K562 (cell line): ENCODE data around the gene ING1. TPM values are rescaled to one million over a fixed set of nuclear protein-coding genes. Genes with fewer than 3 reads are reported as not detected.

ENCODE experiments used
- BHLHE40 ChIP-seq: IDR thresholded peaks from 2 replicates; pipeline ENCODE4 v1.6.1; 2011; ENCODE audit warnings: low read length, improper control_type of control experiment
- CEBPZ ChIP-seq: fragments of 150-350 bp; IDR thresholded peaks from 2 replicates; pipeline ENCODE4 v1.6.1; 2014; ENCODE audit warnings: low read depth, mild to moderate bottlenecking, low read length, borderline replicate concordance
- CGGBP1 ChIP-seq: fragments of 250-450 bp; sonication (Bioruptor Pico); IDR thresholded peaks from 2 replicates; pipeline ENCODE4 v1.9.0; 2021; ENCODE audit warnings: mild to moderate bottlenecking
- HDAC1 ChIP-seq, 2 experiments: fragments of 450-650 bp; IDR thresholded peaks; 2 replicates each; pipeline ENCODE4 v1.6.1; 2016 to 2017; ENCODE audit warnings: inconsistent platforms in 1 of 2, mild to moderate bottlenecking in 1 of 2, moderate library complexity in 1 of 2
- IRF1 ChIP-seq: sonication (generic); formaldehyde crosslinking; IDR thresholded peaks from 2 replicates; pipeline ENCODE4 v1.8.0; 2022; ENCODE audit warnings: missing genetic modification reagents, mild to moderate bottlenecking, borderline replicate concordance
- PCBP1 ChIP-seq: fragments of 200-400 bp; formaldehyde crosslinking; IDR thresholded peaks from 2 replicates; pipeline ENCODE4 v1.6.1; 2018; ENCODE audit warnings: mild to moderate bottlenecking, low read depth, low read length; ENCODE audit not compliant: poor library complexity, severe bottlenecking
- PHTF2 ChIP-seq: fragments of 250-450 bp; sonication (Bioruptor Pico); IDR thresholded peaks from 2 replicates; pipeline ENCODE4 v1.5.0; 2021; ENCODE audit warnings: mild to moderate bottlenecking
- PRPF4 ChIP-seq: fragments of 200-400 bp; formaldehyde crosslinking; IDR thresholded peaks from one replicate; pipeline ENCODE4 v1.6.1; 2017; ENCODE audit warnings: low read length, low read depth, mild to moderate bottlenecking; ENCODE audit not compliant: insufficient read depth, poor library complexity, severe bottlenecking
- SMAD4 ChIP-seq: fragments of 250-450 bp; sonication (Bioruptor Pico); conservative IDR thresholded peaks from 2 replicates; pipeline ENCODE4 v1.8.0; 2021; ENCODE audit warnings: inconsistent platforms, mild to moderate bottlenecking, moderate library complexity
- SMC3 ChIP-seq: conservative IDR thresholded peaks from 2 replicates; pipeline ENCODE4 v1.6.1; 2011; ENCODE audit warnings: low read depth, low read length, improper control_type of control experiment; ENCODE audit not compliant: insufficient read depth
- SRSF7 ChIP-seq: fragments of 200-400 bp; formaldehyde crosslinking; optimal IDR thresholded peaks from 2 replicates; pipeline ENCODE3; 2017; ENCODE audit warnings: mild to moderate bottlenecking, low read depth, low read length
- TBL1XR1 ChIP-seq, 2 experiments: IDR thresholded peaks; 2 replicates each; pipeline ENCODE4 v1.6.1; 2012; ENCODE audit warnings: improper control_type of control experiment in 2 of 2, low read length in 2 of 2, mild to moderate bottlenecking in 1 of 2
- THRA ChIP-seq: fragments of 450-650 bp; IDR thresholded peaks from 2 replicates; pipeline ENCODE4 v1.6.1; 2017; ENCODE audit warnings: mild to moderate bottlenecking, moderate library complexity
- ZFP1 ChIP-seq: fragments of 450-650 bp; formaldehyde crosslinking; IDR thresholded peaks from 2 replicates; pipeline ENCODE4 v1.4.0; 2020; ENCODE audit warnings: mild to moderate bottlenecking, mixed read lengths
- ZFP30 ChIP-seq: fragments of 250-450 bp; sonication (Bioruptor Pico); IDR thresholded peaks from 2 replicates; pipeline ENCODE4 v1.8.0; 2022; ENCODE audit warnings: moderate library complexity, mild to moderate bottlenecking, inconsistent platforms, borderline replicate concordance
- ZFP91 ChIP-seq: sonication (generic); formaldehyde crosslinking; IDR thresholded peaks from 2 replicates; pipeline ENCODE4 v1.8.0; 2022; ENCODE audit warnings: mild to moderate bottlenecking, missing genetic modification reagents
- ZNF277 ChIP-seq: fragments of 250-450 bp; sonication (Bioruptor Pico); IDR thresholded peaks from 2 replicates; pipeline ENCODE4 v1.8.0; 2022; ENCODE audit warnings: inconsistent platforms, mild to moderate bottlenecking, moderate library complexity, borderline replicate concordance
- polyA plus RNA-seq, 8 experiments: library from polyadenylated mRNA; depleted of rRNA in 4 of 8; stranded (reverse) in 5 of 8; unstranded in 3 of 8; fragments of >200 nt; fragmentation: Nextera tagmentation in 2 of 8; fragmentation: Illumina TruSeq in 1 of 8; extraction: Ambion mirVana in 2 of 8; extraction: Trizol in 1 of 8; gene quantifications; 2 replicates each; pipeline versions ENCODE4 v1.2.1 to v1.2.3, GENCODE V29; 2011 to 2014; ENCODE audit warnings: inconsistent platforms in 1 of 8, missing spikeins in 1 of 8
- total RNA-seq, 7 experiments: library from RNA; depleted of rRNA in 6 of 7; stranded (reverse); fragments of >200 nt in 6 of 7; fragmentation: Illumina TruSeq in 2 of 7; extraction: Trizol in 2 of 7; gene quantifications; 2 replicates each; pipeline versions ENCODE4 v1.2.1 to v1.2.3, GENCODE V29; 2011 to 2021; ENCODE audit warnings: low replicate concordance in 1 of 7

The ING1 gene
- total and polyA plus RNA-seq, 9 of the 15 experiments (the other 6 are each of a cell fraction or from before 2014, with no cell fraction given): 1.0 to 20.1 (median 8.2) TPM

- no peak for TF ChIP-seq THRA
- TF ChIP-seq CGGBP1 (CRISPR knock-in tag): no peak
- TF ChIP-seq ZFP30 (CRISPR knock-in tag): no peak
- TF ChIP-seq SMC3: no peak
- TF ChIP-seq SMAD4 (CRISPR knock-in tag): no peak
- TF ChIP-seq ZNF277: no peak
- no peak for TF ChIP-seq PHTF2 (CRISPR knock-in tag)
- TF ChIP-seq TBL1XR1 (IDR thresholded peaks at IDR 0.05; ENCODE audit: low read length in 2 of 2): no peak
- TF ChIP-seq IRF1 (CRISPR knock-in tag): no peak
- peak; percentile 56 for TF ChIP-seq BHLHE40
- TF ChIP-seq PRPF4: no peak
- peak; percentile 66; the same call in 1 of the 2 replicates for TF ChIP-seq CEBPZ
- TF ChIP-seq ZFP91 (CRISPR knock-in tag): no peak
- TF ChIP-seq ZFP1 (CRISPR knock-in tag): no peak
- TF ChIP-seq SRSF7: no peak
- no peak for TF ChIP-seq PCBP1
- TF ChIP-seq HDAC1 (IDR thresholded peaks at IDR 0.05): peak in 1 of 2 experiments; percentile 78; a peak in 2 of 4 replicates
These were observed 2.1 kb downstream of the ING1 start (continued) for GRCh38 chr13:110715395-110716246.
